Measurements from ENCODE around the gene GABARAP. TPM values are rescaled to one million over a fixed set of nuclear protein-coding genes. Genes with fewer than 3 reads are reported as not detected.

The GABARAP gene
- polyA plus RNA-seq, 1 donor (not counting 4 experiments of a cell fraction or from before 2014, with no cell fraction given) = 271 TPM

DNA sequence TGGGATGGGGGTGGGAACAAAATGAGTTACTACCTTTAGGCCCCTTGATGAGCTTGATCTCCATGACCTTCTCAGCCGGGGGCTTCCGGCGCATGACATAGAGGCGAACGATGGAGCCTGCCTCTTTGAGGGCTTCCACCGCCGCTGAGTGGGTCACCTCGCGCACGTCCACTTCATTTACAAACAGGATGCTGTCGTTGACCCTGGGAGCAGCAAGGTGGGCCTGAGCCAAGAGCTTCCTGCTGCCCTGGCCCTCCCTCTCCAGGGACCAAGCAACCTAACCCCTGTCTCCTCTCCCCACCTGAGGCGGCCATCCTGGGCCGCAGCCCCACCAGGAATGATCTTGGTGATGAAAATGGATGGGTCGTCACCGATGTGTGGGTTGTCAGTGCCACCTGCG, 38.9 kb downstream of the GABARAP start:
- Histone ChIP-seq H3K36me3 (ENCODE audit: control insufficient read depth in 2 of 2, extremely low read depth in 1 of 2, insufficient read depth in 2 of 2, low read length in 2 of 2) (no peaks in the 10 kb centered on the region), H3K9ac (ENCODE audit: control insufficient read depth, extremely low read depth, insufficient read depth, low read length) (no peak overlapping the region), H4K20me1 (ENCODE audit: control insufficient read depth, extremely low read depth, insufficient read depth, low read length) (no peaks in the 10 kb centered on the region), H2AFZ (ENCODE audit: control insufficient read depth, low read length) (no peak overlapping the region), H3K4me2 (ENCODE audit: control insufficient read depth, extremely low read depth, insufficient read depth, low read depth, low read length) (no peak overlapping the region), H3K4me1 (ENCODE audit: control insufficient read depth, extremely low read depth, insufficient read depth, low read length) (peaks cover 5% of the 10 kb centered on the region), H3K79me2 (ENCODE audit: control insufficient read depth, insufficient read depth, low read length) (no peaks in the 10 kb centered on the region), H3K9me1 (ENCODE audit: control insufficient read depth, extremely low read depth, insufficient read depth, low read length) (no peaks in the 10 kb centered on the region), H3K4me3 (ENCODE audit: control insufficient read depth in 2 of 3, extremely low read depth in 1 of 3, insufficient read depth in 2 of 3, low read depth in 1 of 3, low read length in 3 of 3) (no peak overlapping the region), H3K27ac (ENCODE audit: control insufficient read depth, insufficient read depth, low read length) (no peak overlapping the region), H3K27me3 (ENCODE audit: control insufficient read depth, extremely low read depth, insufficient read depth, low read length) (no peaks in the 10 kb centered on the region), H3K9me3 (ENCODE audit: control insufficient read depth, low read depth, low read length) (no peaks in the 10 kb centered on the region)
- DNase-seq (ENCODE audit: low read depth, low spot score) = no peak
- dilution Hi-C loops (cut with MboI; ENCODE audit: extremely low pct_ligation_motif_present, low sequenced_read_pairs) = no loop called here
- no peak for FAIRE-seq
- TF ChIP-seq, protein P1, sequence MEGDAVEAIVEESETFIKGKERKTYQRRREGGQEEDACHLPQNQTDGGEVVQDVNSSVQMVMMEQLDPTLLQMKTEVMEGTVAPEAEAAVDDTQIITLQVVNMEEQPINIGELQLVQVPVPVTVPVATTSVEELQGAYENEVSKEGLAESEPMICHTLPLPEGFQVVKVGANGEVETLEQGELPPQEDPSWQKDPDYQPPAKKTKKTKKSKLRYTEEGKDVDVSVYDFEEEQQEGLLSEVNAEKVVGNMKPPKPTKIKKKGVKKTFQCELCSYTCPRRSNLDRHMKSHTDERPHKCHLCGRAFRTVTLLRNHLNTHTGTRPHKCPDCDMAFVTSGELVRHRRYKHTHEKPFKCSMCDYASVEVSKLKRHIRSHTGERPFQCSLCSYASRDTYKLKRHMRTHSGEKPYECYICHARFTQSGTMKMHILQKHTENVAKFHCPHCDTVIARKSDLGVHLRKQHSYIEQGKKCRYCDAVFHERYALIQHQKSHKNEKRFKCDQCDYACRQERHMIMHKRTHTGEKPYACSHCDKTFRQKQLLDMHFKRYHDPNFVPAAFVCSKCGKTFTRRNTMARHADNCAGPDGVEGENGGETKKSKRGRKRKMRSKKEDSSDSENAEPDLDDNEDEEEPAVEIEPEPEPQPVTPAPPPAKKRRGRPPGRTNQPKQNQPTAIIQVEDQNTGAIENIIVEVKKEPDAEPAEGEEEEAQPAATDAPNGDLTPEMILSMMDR (optimal IDR thresholded peaks at IDR 0.05 in 1 of 3, IDR thresholded peaks at IDR 0.05 in 1 of 3, conservative IDR thresholded peaks at IDR 0.05 in 1 of 3; ENCODE audit: extremely low read depth in 1 of 3, insufficient read depth in 2 of 3, low read length in 3 of 3) = no peak
- TF ChIP-seq EZH2 (IDR thresholded peaks at IDR 0.05; ENCODE audit: low read length) = no peak

DNA sequence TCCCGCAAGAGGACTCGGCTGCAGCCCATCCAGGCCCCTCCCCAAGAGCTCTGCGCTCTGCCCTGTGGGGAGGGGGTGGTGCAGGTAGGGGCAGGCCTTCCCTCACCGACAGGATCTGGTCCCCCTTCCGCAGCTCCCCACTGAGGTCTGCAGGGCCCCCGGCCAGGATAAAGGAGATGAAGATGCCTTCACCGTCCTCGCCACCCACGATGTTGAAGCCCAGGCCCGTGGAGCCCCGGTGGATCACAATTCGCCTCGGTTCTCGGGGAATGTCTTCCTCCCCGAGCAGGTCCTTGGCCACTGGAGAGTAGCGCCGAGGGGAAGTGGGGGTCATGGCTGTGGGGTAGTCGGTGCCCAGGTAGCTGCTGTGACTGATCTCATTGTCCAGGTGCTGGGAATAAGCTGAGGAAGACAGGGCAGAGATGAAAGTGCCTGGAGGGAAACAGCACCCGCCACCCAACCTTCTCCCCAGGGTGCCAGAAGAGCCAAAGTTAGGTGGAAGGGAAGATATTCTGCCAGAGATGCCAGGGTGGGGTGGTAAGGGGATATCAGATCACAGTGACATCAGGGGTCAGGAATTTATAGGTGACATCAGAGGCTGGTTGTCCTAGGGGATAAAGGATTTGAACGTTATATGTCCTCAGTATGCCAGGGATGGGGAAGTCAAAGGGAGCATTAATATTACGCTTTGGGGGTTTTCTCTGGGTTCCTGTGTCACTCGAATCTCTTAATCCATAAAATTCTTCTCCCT, 45.4 kb downstream of the GABARAP start:
- Histone ChIP-seq H3K4me2 (ENCODE audit: control insufficient read depth, extremely low read depth, insufficient read depth, low read depth, low read length) (no peak overlapping the region), H3K9me1 (ENCODE audit: control insufficient read depth, extremely low read depth, insufficient read depth, low read length) (no peaks in the 10 kb centered on the region), H3K4me1 (ENCODE audit: control insufficient read depth, extremely low read depth, insufficient read depth, low read length) (no peaks in the 10 kb centered on the region), H3K36me3 (ENCODE audit: control insufficient read depth in 2 of 2, extremely low read depth in 1 of 2, insufficient read depth in 2 of 2, low read length in 2 of 2) (peaks cover 0 to 2% of the 10 kb centered on the region in 2 experiments), H3K27ac (ENCODE audit: control insufficient read depth, insufficient read depth, low read length) (no peak overlapping the region), H2AFZ (ENCODE audit: control insufficient read depth, low read length) (no peak overlapping the region), H3K9ac (ENCODE audit: control insufficient read depth, extremely low read depth, insufficient read depth, low read length) (no peak overlapping the region), H3K27me3 (ENCODE audit: control insufficient read depth, extremely low read depth, insufficient read depth, low read length) (no peaks in the 10 kb centered on the region), H3K4me3 (ENCODE audit: control insufficient read depth in 2 of 3, extremely low read depth in 1 of 3, insufficient read depth in 2 of 3, low read depth in 1 of 3, low read length in 3 of 3) (no peak overlapping the region), H3K9me3 (ENCODE audit: control insufficient read depth, low read depth, low read length) (no peaks in the 10 kb centered on the region), H3K79me2 (ENCODE audit: control insufficient read depth, insufficient read depth, low read length) (no peaks in the 10 kb centered on the region), H4K20me1 (ENCODE audit: control insufficient read depth, extremely low read depth, insufficient read depth, low read length) (no peaks in the 10 kb centered on the region)
- DNase-seq (ENCODE audit: low read depth, low spot score) (no peak), FAIRE-seq (no peak)
- TF ChIP-seq EZH2 (IDR thresholded peaks at IDR 0.05; ENCODE audit: low read length) = no peak
- TF ChIP-seq, protein P1 (optimal IDR thresholded peaks at IDR 0.05 in 1 of 3, IDR thresholded peaks at IDR 0.05 in 1 of 3, conservative IDR thresholded peaks at IDR 0.05 in 1 of 3; ENCODE audit: extremely low read depth in 1 of 3, insufficient read depth in 2 of 3, low read length in 3 of 3) = no peak
- dilution Hi-C loops (cut with MboI; ENCODE audit: extremely low pct_ligation_motif_present, low sequenced_read_pairs) = no loop called here
